SU-DHL-6 (cell line): ENCODE measurements around the gene NUS1.
"Not testable (repeated sequence)": the region's sequence is repeated elsewhere in the genome, so short reads cannot be mapped to it uniquely, and the experiment has no call there.

ENCODE experiments used
- H2AFZ ChIP-seq: fragments of 200-600 bp; sonication (generic); 2 replicates; pipeline ENCODE4 v1.6.1; 2014; ENCODE audit warnings: low read depth, mild to moderate bottlenecking, moderate library complexity, mixed read lengths, antibody characterized with exemption, low read length; ENCODE audit not compliant: severe bottlenecking
- H3F3A ChIP-seq: fragments of 200-600 bp; shearing (Covaris generic); 2 replicates; pipeline ENCODE4 v1.6.0; 2016; ENCODE audit warnings: antibody characterized with exemption, mild to moderate bottlenecking; ENCODE audit not compliant: insufficient read depth
- H3K27ac ChIP-seq: fragments of 200-600 bp; sonication (generic); 2 replicates; pipeline ENCODE4 v1.5.1; 2016; ENCODE audit warnings: low read depth, mild to moderate bottlenecking, low read length, moderate library complexity, mixed read lengths
- H3K27me3 ChIP-seq: fragments of 200-600 bp; sonication (generic), shearing (Covaris generic); 2 replicates; pipeline ENCODE4 v1.6.0; 2014; ENCODE audit warnings: mild to moderate bottlenecking, low read length
- H3K36me3 ChIP-seq: fragments of 200-600 bp; sonication (generic); 2 replicates; pipeline ENCODE4 v1.6.1; 2014; ENCODE audit warnings: mild to moderate bottlenecking, low read length, mixed read lengths
- H3K4me2 ChIP-seq: fragments of 300-600, 200-600 bp; shearing (Covaris generic), sonication (generic); 2 replicates; pipeline ENCODE4 v1.6.0; 2014; ENCODE audit warnings: low read length, low read depth, mild to moderate bottlenecking; ENCODE audit not compliant: poor library complexity, severe bottlenecking
- H3K4me3 ChIP-seq: fragments of 200-600 bp; sonication (generic); 2 replicates; pipeline ENCODE4 v1.5.1; 2014; ENCODE audit warnings: antibody characterized with exemption, low read length, mild to moderate bottlenecking, mixed read lengths; ENCODE audit not compliant: insufficient read depth, poor library complexity, severe bottlenecking
- H3K79me2 ChIP-seq: fragments of 200-600 bp; sonication (generic); 2 replicates; pipeline ENCODE4 v1.6.1; 2014; ENCODE audit warnings: mild to moderate bottlenecking, low read length, moderate library complexity; ENCODE audit not compliant: insufficient read depth
- H3K9ac ChIP-seq: fragments of 200-600 bp; sonication (generic); 2 replicates; pipeline ENCODE4 v1.7.0; 2014; ENCODE audit warnings: mild to moderate bottlenecking, low read length
- H3K9me2 ChIP-seq: fragments of 200-600 bp; sonication (generic); replicated peaks from 2 replicates; pipeline ENCODE4 v1.6.1; 2014; ENCODE audit warnings: low read length; ENCODE audit not compliant: insufficient read depth
- H3K9me3 ChIP-seq: fragments of 200-600 bp; sonication (generic); 2 replicates; pipeline ENCODE4 v1.6.1; 2014; ENCODE audit warnings: low read length, mixed read lengths; ENCODE audit not compliant: insufficient read depth
- H4K20me1 ChIP-seq: fragments of 200-600 bp; sonication (generic); 2 replicates; pipeline ENCODE4 v1.6.1; 2014; ENCODE audit warnings: low read depth, mild to moderate bottlenecking, antibody characterized with exemption, low read length, moderate library complexity, mixed read lengths
- EZH2phosphoT487 ChIP-seq: fragments of 200-600 bp; sonication (generic), shearing (Covaris generic); conservative IDR thresholded peaks from 2 replicates; pipeline ENCODE4 v1.6.1; 2018; ENCODE audit warnings: mild to moderate bottlenecking, antibody characterized with exemption, low read length, moderate library complexity, mixed read lengths
- TF ChIP-seq, protein P1 (sequence below): fragments of 200-600 bp; sonication (generic); IDR thresholded peaks from one replicate; pipeline ENCODE4 v1.5.1; 2017; ENCODE audit warnings: antibody characterized with exemption, mild to moderate bottlenecking, low read length, moderate library complexity; ENCODE audit not compliant: insufficient read depth, poor library complexity, severe bottlenecking

NUS1 gene

DNA sequence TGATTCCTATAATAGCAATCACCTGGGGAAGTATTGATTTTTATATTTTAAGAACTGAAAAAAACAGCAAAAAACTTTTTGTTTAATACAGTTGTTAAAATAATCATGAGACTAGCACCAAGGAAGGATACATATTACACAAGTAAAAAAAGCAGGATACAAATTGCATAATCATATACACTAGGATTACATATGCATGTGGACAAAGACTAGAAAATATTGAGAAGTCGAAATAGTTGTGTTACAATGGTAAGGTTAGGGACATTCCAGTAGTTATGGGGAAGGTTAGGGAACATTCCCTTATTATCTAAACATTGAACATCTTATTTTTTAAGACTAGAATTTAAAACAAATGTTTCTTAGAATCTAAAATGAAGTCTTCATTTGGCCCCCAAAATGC is 9.5 kb downstream of the NUS1 start:
- H3K9ac ChIP-seq, result no peak overlapping the region
- no peak overlapping the region for H3K27ac ChIP-seq
- H3K27me3 ChIP-seq, result no peaks in the 10 kb centered on the region
- TF ChIP-seq EZH2phosphoT487, result no peak
- TF ChIP-seq, protein P1, sequence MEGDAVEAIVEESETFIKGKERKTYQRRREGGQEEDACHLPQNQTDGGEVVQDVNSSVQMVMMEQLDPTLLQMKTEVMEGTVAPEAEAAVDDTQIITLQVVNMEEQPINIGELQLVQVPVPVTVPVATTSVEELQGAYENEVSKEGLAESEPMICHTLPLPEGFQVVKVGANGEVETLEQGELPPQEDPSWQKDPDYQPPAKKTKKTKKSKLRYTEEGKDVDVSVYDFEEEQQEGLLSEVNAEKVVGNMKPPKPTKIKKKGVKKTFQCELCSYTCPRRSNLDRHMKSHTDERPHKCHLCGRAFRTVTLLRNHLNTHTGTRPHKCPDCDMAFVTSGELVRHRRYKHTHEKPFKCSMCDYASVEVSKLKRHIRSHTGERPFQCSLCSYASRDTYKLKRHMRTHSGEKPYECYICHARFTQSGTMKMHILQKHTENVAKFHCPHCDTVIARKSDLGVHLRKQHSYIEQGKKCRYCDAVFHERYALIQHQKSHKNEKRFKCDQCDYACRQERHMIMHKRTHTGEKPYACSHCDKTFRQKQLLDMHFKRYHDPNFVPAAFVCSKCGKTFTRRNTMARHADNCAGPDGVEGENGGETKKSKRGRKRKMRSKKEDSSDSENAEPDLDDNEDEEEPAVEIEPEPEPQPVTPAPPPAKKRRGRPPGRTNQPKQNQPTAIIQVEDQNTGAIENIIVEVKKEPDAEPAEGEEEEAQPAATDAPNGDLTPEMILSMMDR, result no peak
- no peaks in the 10 kb centered on the region for H3K9me3 ChIP-seq
- no peak overlapping the region for H3K4me2 ChIP-seq
- H2AFZ ChIP-seq, result no peak overlapping the region
- H3K9me2 ChIP-seq, result no peaks in the 10 kb centered on the region
- peaks cover 5% of the 10 kb centered on the region; the same call in 1 of the 2 replicates for H3K36me3 ChIP-seq
- H3K4me3 ChIP-seq, result no peak overlapping the region
- no peaks in the 10 kb centered on the region for H3F3A ChIP-seq
- peaks cover 100% of the 10 kb centered on the region for H3K79me2 ChIP-seq
- H4K20me1 ChIP-seq, result peaks cover 35% of the 10 kb centered on the region; the same call in 1 of the 2 replicates

DNA sequence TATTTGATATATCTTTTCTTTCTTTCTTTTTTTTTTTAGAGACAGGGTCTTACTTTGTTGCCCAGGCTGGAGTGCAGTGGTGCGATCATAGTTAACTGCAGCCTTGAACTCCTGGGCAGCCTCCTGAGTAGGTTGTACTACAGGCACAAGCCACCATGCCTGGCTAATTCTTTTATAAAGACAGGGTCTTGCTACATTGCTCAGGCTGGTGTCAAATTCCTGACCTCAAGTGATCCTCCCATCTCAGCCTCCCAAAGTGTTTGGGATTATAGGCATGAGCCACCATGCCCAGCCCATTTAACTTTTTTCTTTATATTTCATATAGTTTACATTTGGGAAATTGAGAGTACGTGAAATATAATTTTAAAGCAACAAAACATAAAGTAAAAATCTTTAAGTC is 10.1 kb downstream of the NUS1 start:
- TF ChIP-seq, protein P1, result no peak
- no peak for TF ChIP-seq EZH2phosphoT487
- Histone ChIP-seq H3K36me3 (peaks cover 5% of the 10 kb centered on the region; the same call in 1 of the 2 replicates), H3K9me2 (no peaks in the 10 kb centered on the region), H2AFZ (no peak overlapping the region), H3K27me3 (no peaks in the 10 kb centered on the region), H3K9ac (no peak overlapping the region), H4K20me1 (peaks cover 36% of the 10 kb centered on the region), H3F3A (no peaks in the 10 kb centered on the region), H3K9me3 (no peaks in the 10 kb centered on the region), H3K27ac (no peak overlapping the region), H3K4me3 (no peak overlapping the region), H3K4me2 (no peak overlapping the region), H3K79me2 (peaks cover 100% of the 10 kb centered on the region)

DNA sequence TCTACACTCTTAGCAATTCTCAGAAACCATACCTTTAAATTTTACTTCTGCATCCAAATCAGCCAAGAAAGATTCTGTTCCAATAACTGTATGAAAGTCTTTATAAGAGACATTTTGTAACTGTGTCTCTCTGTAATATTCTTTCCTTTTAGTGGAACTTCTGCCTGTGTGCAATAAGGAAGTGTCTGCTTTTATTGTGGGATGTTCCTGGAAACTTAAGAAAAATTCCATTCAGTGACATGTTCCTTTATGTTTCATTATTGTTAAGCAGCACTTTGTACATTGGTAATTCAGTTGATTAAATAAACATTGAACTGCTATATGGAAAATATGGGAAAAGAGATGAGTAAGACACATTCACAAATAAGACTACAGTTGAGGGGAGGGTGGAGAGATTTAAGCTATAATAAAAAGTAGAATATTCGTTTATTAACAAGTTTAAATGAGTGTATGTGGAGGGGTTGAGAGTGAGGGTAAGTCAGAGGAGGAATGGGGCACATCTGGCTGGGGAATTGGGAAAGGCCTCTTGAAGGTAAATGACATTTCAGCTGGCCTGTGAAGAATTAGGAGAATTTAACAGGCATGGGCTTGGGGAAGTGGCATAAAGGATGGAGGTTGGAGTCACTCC is 11.9 kb downstream of the NUS1 start:
- H3K79me2 ChIP-seq, result peaks cover 97% of the 10 kb centered on the region

DNA sequence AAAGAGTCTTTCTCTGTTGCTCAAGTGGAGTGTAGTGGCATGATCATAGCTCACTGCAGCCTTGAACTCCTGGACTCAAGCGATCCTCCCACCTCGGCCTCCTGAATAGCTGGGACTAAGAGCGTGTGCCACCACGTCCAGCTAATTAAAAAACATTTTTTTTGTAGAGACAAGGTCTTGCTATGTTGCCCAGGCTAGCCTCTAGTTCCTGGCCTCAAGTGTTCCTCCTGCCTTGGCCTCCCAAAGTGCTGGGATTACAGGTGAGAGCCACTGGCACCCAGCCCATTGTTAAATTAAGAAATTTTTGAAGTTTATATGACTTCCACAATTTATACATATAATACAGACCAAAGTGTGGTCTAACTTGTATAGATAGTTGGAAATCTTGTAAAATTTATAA is 14.3 kb downstream of the NUS1 start:
- H3K27ac ChIP-seq, H3K4me2 ChIP-seq, H3K9me2 ChIP-seq, H2AFZ ChIP-seq, H3K9ac ChIP-seq, H3K4me3 ChIP-seq, H3F3A ChIP-seq, H3K9me3 ChIP-seq, H3K27me3 ChIP-seq: not testable (repeated sequence)
- peaks cover 83% of the 10 kb centered on the region for H3K79me2 ChIP-seq
- peaks cover 18% of the 10 kb centered on the region for H4K20me1 ChIP-seq
- peaks cover 20% of the 10 kb centered on the region; the same call in 1 of the 2 replicates for H3K36me3 ChIP-seq

More for the DNA sequence above, 11.9 kb downstream of the NUS1 start:
- Histone ChIP-seq H3K27ac (no peak overlapping the region), H4K20me1 (peaks cover 39% of the 10 kb centered on the region), H2AFZ (no peak overlapping the region), H3F3A (no peaks in the 10 kb centered on the region), H3K4me3 (no peak overlapping the region), H3K27me3 (no peaks in the 10 kb centered on the region), H3K36me3 (peaks cover 5% of the 10 kb centered on the region; the same call in 1 of the 2 replicates), H3K9me2 (no peaks in the 10 kb centered on the region), H3K9me3 (no peaks in the 10 kb centered on the region), H3K4me2 (no peak overlapping the region), H3K9ac (no peak overlapping the region)
- TF ChIP-seq, protein P1, result no peak
- no peak for TF ChIP-seq EZH2phosphoT487
